IMR-90 (cell line): ENCODE data around the gene GPATCH8. TPM values are rescaled to one million over a fixed set of nuclear protein-coding genes. Genes with fewer than 3 reads are reported as not detected.

ENCODE experiments used
- ATAC-seq: fragments of 200-7000 bp; cut with Tn5 transposase; 2 replicates; pipeline ENCODE4 v1.9.1; 2020; ENCODE audit warnings: low read depth, mild to moderate bottlenecking, moderate library complexity
- BruUV-seq: library from RNA; stranded (reverse); fragments of 400-500 nt; replicated peaks from 2 replicates; lab custom pipeline; 2021; lab: Mats Ljungman, UMichigan
- CTCF ChIA-PET: fragments of 300-600 bp; formaldehyde crosslinking; extraction: SDS; loops from one replicate; lab custom pipeline; 2021; ENCODE audit warnings: antibody characterized with exemption; lab: Yijun Ruan, JAX
- POLR2A ChIA-PET: fragments of 300-600 bp; sonication (Branson Sonifier 250); formaldehyde crosslinking; loops from one replicate; lab custom pipeline; 2022; ENCODE audit warnings: antibody characterized with exemption; ENCODE audit not compliant: unreplicated experiment; lab: Charles Lee
- DNase-seq: peaks from one replicate; pipeline ENCODE4 v3.0.0; 2013
- H2AFZ ChIP-seq: replicated peaks from 2 replicates; pipeline ENCODE3; 2013; ENCODE audit warnings: low read length, mild to moderate bottlenecking; ENCODE audit not compliant: poor library complexity
- H2AK5ac ChIP-seq: 2 replicates; pipeline ENCODE4 v1.6.1; 2013; ENCODE audit warnings: low read depth, low read length, inconsistent platforms
- H2AK9ac ChIP-seq: replicated peaks from 2 replicates; pipeline ENCODE3; 2013; ENCODE audit warnings: mild to moderate bottlenecking, low read depth, low read length, moderate library complexity; ENCODE audit not compliant: poor library complexity
- H2BK120ac ChIP-seq: 2 replicates; pipeline ENCODE4 v1.6.1; 2013; ENCODE audit warnings: low read depth, low read length, inconsistent platforms
- H2BK15ac ChIP-seq: 3 replicates; pipeline ENCODE4 v1.6.1; 2013; ENCODE audit warnings: low read depth, low read length, inconsistent platforms
- H2BK20ac ChIP-seq: 2 replicates; pipeline ENCODE4 v1.6.1; 2013; ENCODE audit warnings: low read depth, mild to moderate bottlenecking, inconsistent platforms, low read length, moderate library complexity
- H2BK5ac ChIP-seq: 2 replicates; pipeline ENCODE4 v1.6.1; 2013; ENCODE audit warnings: mild to moderate bottlenecking, low read depth, low read length, inconsistent platforms; ENCODE audit not compliant: poor library complexity, severe bottlenecking
- H3K14ac ChIP-seq: replicated peaks from 2 replicates; pipeline ENCODE4 v1.6.1; 2013; ENCODE audit warnings: low read depth, low read length, inconsistent platforms
- H3K18ac ChIP-seq: 2 replicates; pipeline ENCODE4 v1.6.1; 2013; ENCODE audit warnings: low read depth, low read length, control low read depth
- H3K23ac ChIP-seq: 2 replicates; pipeline ENCODE4 v1.6.1; 2013; ENCODE audit warnings: low read depth, low read length, inconsistent platforms
- H3K27ac ChIP-seq: 2 replicates; pipeline ENCODE4 v1.5.1; 2013; ENCODE audit warnings: mild to moderate bottlenecking, control low read depth, low read length; ENCODE audit not compliant: insufficient read depth
- H3K27me3 ChIP-seq: 2 replicates; pipeline ENCODE4 v1.6.1; 2013; ENCODE audit warnings: low read length; ENCODE audit not compliant: control insufficient read depth, insufficient read depth
- H3K36me3 ChIP-seq: 2 replicates; pipeline ENCODE4 v1.6.1; 2013; ENCODE audit warnings: low read length, mixed read lengths; ENCODE audit not compliant: control insufficient read depth, insufficient read depth
- H3K4ac ChIP-seq: 2 replicates; pipeline ENCODE4 v1.6.1; 2013; ENCODE audit warnings: low read depth, low read length, inconsistent platforms
- H3K4me1 ChIP-seq: 2 replicates; pipeline ENCODE4 v1.6.1; 2013; ENCODE audit warnings: low read length, mixed read lengths; ENCODE audit not compliant: control insufficient read depth, insufficient read depth
- H3K4me2 ChIP-seq: 2 replicates; pipeline ENCODE4 v1.6.1; 2013; ENCODE audit warnings: low read depth, mild to moderate bottlenecking, control low read depth, low read length, moderate library complexity
- H3K4me3 ChIP-seq: 2 replicates; pipeline ENCODE4 v1.5.1; 2013; ENCODE audit warnings: low read depth, mild to moderate bottlenecking, control low read depth, low read length, moderate library complexity; ENCODE audit not compliant: insufficient read depth
- H3K56ac ChIP-seq: 2 replicates; pipeline ENCODE4 v1.6.1; 2013; ENCODE audit warnings: low read length, inconsistent platforms; ENCODE audit not compliant: insufficient read depth; ENCODE audit errors: extremely low read depth
- H3K79me1 ChIP-seq, 2 experiments: 2 replicates each; pipeline ENCODE4 v1.6.1; 2013; ENCODE audit warnings: low read length in 2 of 2, inconsistent platforms in 1 of 2, low read depth in 1 of 2
- H3K9ac ChIP-seq: 2 replicates; pipeline ENCODE4 v1.6.1; 2013; ENCODE audit warnings: low read depth, low read length, control low read depth
- H3K9me1 ChIP-seq: 2 replicates; pipeline ENCODE4 v1.6.1; 2013; ENCODE audit warnings: low read length, inconsistent platforms; ENCODE audit not compliant: insufficient read depth
- H3K9me3 ChIP-seq: 2 replicates; pipeline ENCODE4 v1.6.1; 2013; ENCODE audit warnings: low read length; ENCODE audit not compliant: control insufficient read depth, insufficient read depth
- H4K20me1 ChIP-seq: 2 replicates; pipeline ENCODE4 v1.6.1; 2013; ENCODE audit warnings: low read length, inconsistent platforms; ENCODE audit not compliant: insufficient read depth
- H4K5ac ChIP-seq: 2 replicates; pipeline ENCODE4 v1.6.1; 2013; ENCODE audit warnings: mild to moderate bottlenecking, low read depth, low read length, control low read depth
- H4K8ac ChIP-seq, 2 experiments: 2 replicates each; pipeline ENCODE4 v1.6.1; 2013; ENCODE audit warnings: low read depth in 2 of 2, low read length in 2 of 2, control low read depth in 1 of 2, inconsistent platforms in 1 of 2
- H4K91ac ChIP-seq: 2 replicates; pipeline ENCODE4 v1.6.1; 2013; ENCODE audit warnings: low read depth, low read length, inconsistent platforms; ENCODE audit not compliant: insufficient read depth
- MAFK ChIP-seq: IDR thresholded peaks from 2 replicates; pipeline ENCODE4 v1.6.1; 2012; ENCODE audit warnings: low read depth, low read length, improper control_type of control experiment
- MXI1 ChIP-seq: IDR thresholded peaks from 2 replicates; pipeline ENCODE4 v1.6.1; 2012; ENCODE audit warnings: low read depth, mild to moderate bottlenecking, low read length, moderate library complexity, borderline replicate concordance
- NFE2L2 ChIP-seq: fragments of 150-350 bp; IDR thresholded peaks from 2 replicates; pipeline ENCODE4 v1.6.1; 2016; ENCODE audit warnings: low read depth, mild to moderate bottlenecking, low read length
- POLR2A ChIP-seq: IDR thresholded peaks from 2 replicates; pipeline ENCODE4 v1.6.1; 2012; ENCODE audit warnings: mild to moderate bottlenecking, low read depth, low read length
- WGBS, 2 experiments: methylation state at CpG; one replicate each; pipeline versions ENCODE4 v1.1.5 to v1.1.7; 2013; ENCODE audit warnings: missing lambda C conversion rate in 2 of 2; ENCODE audit not compliant: insufficient read length in 1 of 2; ENCODE audit errors: extremely low coverage in 2 of 2; 5-methylcytosine and 5-hydroxymethylcytosine counted together
- dilution Hi-C: fragments of 300-500 bp; cut with HindIII; formaldehyde crosslinking; loops from one replicate; pipeline ENCODE4 v1.14.3; 2018; ENCODE audit warnings: low sequenced_read_pairs; ENCODE audit not compliant: unreplicated experiment
- in situ Hi-C: fragments of 300-500 bp; cut with MboI; formaldehyde crosslinking; loops from 3 replicates; pipeline ENCODE4 v1.14.3; 2019; ENCODE audit warnings: low sequenced_read_pairs, inconsistent platforms, mixed read lengths
- intact Hi-C: fragments of 100-400 bp; cut with micrococcal nuclease; formaldehyde crosslinking; loops from 2 replicates; pipeline ENCODE4 v1.10.0; 2022
- polyA plus RNA-seq, 3 experiments: library from polyadenylated mRNA; depleted of rRNA; stranded (reverse); fragments of >200 nt; gene quantifications; 2 replicates each; pipeline ENCODE4 v1.2.3, GENCODE V29; 2012; ENCODE audit warnings: low replicate concordance in 1 of 3
- total RNA-seq: library from RNA; depleted of rRNA; stranded (reverse); fragments of >200 nt; gene quantifications from 2 replicates; pipeline ENCODE4 v1.2.3, GENCODE V29; 2012
- TF ChIP-seq, protein P1 (sequence below): conservative IDR thresholded peaks from 2 replicates; pipeline ENCODE4 v1.5.1; 2012; ENCODE audit warnings: mild to moderate bottlenecking, low read depth, low read length, improper control_type of control experiment

GPATCH8 gene
- total and polyA plus RNA-seq, 2 of the 4 experiments (the other 2 are of a cell fraction): 8.8 to 13.2 TPM

GRCh38 chr17:44351961-44352827, 151.0 kb downstream of the GPATCH8 start:
- peaks cover 0 to 13% of the 10 kb centered on the region in 2 experiments; a peak in 1 of 4 replicates for H3K79me1 ChIP-seq
- TSS peak; percentile 93 for BruUV-seq
- no peaks in the 10 kb centered on the region for H3K4me1 ChIP-seq
- no peak overlapping the region for H3K4me3 ChIP-seq
- H3K36me3 ChIP-seq: peaks cover 43% of the 10 kb centered on the region
- H2AFZ ChIP-seq: no peak overlapping the region
- ChIA-PET CTCF (no interaction called here), POLR2A (no interaction called here)
- intact Hi-C loops (no loop called here), in situ Hi-C loops (no loop called here), dilution Hi-C loops (no loop called here)
- H2BK120ac ChIP-seq: no peak overlapping the region
- H4K91ac ChIP-seq: no peak overlapping the region
- H4K20me1 ChIP-seq: peaks cover 16% of the 10 kb centered on the region; the same call in 1 of the 2 replicates
- H2BK15ac ChIP-seq: no peak overlapping the region
- no peak overlapping the region for H3K56ac ChIP-seq
- H2AK5ac ChIP-seq: no peak overlapping the region
- no peak overlapping the region for H3K14ac ChIP-seq
- H2BK5ac ChIP-seq: no peak overlapping the region
- ATAC-seq (no peak), DNase-seq (no peak)
- H2AK9ac ChIP-seq: no peak overlapping the region
- no peak overlapping the region for H3K4ac ChIP-seq
- no peak overlapping the region for H3K4me2 ChIP-seq
- H3K9me3 ChIP-seq: no peaks in the 10 kb centered on the region
- no peak overlapping the region for H3K27ac ChIP-seq
- no peak overlapping the region for H3K23ac ChIP-seq
- H3K18ac ChIP-seq: no peak overlapping the region
- no peak overlapping the region for H2BK20ac ChIP-seq
- H3K9me1 ChIP-seq: no peaks in the 10 kb centered on the region
- no peak overlapping the region for H3K9ac ChIP-seq
- H4K5ac ChIP-seq: no peak overlapping the region
- H4K8ac ChIP-seq: no peak overlapping the region
- WGBS, 2 experiments: 91% methylated on average over 16 of the region's 36 CpGs; no CpG with 5 or more reads in 1 of the 2 experiments
- no peak for TF ChIP-seq MAFK
- TF ChIP-seq, protein P1, sequence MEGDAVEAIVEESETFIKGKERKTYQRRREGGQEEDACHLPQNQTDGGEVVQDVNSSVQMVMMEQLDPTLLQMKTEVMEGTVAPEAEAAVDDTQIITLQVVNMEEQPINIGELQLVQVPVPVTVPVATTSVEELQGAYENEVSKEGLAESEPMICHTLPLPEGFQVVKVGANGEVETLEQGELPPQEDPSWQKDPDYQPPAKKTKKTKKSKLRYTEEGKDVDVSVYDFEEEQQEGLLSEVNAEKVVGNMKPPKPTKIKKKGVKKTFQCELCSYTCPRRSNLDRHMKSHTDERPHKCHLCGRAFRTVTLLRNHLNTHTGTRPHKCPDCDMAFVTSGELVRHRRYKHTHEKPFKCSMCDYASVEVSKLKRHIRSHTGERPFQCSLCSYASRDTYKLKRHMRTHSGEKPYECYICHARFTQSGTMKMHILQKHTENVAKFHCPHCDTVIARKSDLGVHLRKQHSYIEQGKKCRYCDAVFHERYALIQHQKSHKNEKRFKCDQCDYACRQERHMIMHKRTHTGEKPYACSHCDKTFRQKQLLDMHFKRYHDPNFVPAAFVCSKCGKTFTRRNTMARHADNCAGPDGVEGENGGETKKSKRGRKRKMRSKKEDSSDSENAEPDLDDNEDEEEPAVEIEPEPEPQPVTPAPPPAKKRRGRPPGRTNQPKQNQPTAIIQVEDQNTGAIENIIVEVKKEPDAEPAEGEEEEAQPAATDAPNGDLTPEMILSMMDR: no peak
- TF ChIP-seq MXI1: no peak
- TF ChIP-seq NFE2L2: no peak
- TF ChIP-seq POLR2A: no peak
- H3K27me3 ChIP-seq: no peaks in the 10 kb centered on the region
